Measurements from ENCODE around the gene USP11.

The USP11 gene

DNA sequence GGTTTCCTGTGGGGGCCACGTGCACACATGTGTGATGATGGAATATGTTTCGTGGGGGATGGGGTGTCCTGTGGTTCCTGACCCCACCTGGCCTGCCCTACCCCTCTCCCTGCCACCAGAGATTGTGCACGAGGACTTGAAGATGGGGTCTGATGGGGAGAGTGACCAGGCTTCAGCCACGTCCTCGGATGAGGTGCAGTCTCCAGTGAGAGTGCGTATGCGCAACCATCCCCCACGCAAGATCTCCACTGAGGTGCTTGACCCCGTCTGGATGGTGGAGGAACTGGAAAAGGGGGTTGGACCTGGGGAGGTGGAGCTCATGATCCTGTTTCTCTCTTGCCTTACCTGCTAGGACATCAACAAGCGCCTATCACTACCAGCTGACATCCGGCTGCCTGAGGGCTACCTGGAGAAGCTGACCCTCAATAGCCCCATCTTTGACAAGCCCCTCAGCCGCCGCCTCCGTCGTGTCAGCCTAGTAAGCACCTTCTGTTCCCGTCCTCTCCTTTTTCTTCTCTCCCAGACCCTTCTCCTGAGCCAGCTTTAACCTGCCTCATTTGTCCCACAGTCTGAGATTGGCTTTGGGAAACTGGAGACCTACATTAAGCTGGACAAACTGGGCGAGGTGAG lies 8.4 kb upstream of the USP11 start:
- DNase-seq (ENCODE audit: low read depth) = no peak
- TF ChIP-seq, protein P1, sequence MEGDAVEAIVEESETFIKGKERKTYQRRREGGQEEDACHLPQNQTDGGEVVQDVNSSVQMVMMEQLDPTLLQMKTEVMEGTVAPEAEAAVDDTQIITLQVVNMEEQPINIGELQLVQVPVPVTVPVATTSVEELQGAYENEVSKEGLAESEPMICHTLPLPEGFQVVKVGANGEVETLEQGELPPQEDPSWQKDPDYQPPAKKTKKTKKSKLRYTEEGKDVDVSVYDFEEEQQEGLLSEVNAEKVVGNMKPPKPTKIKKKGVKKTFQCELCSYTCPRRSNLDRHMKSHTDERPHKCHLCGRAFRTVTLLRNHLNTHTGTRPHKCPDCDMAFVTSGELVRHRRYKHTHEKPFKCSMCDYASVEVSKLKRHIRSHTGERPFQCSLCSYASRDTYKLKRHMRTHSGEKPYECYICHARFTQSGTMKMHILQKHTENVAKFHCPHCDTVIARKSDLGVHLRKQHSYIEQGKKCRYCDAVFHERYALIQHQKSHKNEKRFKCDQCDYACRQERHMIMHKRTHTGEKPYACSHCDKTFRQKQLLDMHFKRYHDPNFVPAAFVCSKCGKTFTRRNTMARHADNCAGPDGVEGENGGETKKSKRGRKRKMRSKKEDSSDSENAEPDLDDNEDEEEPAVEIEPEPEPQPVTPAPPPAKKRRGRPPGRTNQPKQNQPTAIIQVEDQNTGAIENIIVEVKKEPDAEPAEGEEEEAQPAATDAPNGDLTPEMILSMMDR (conservative IDR thresholded peaks at IDR 0.05; ENCODE audit: low read depth, low read length) = no peak

GRCh38 chrX:47224896-47225290 lies 7.9 kb upstream of the USP11 start:
- TF ChIP-seq, protein P1 (conservative IDR thresholded peaks at IDR 0.05; ENCODE audit: low read depth, low read length) = no peak
- H3K4me3 ChIP-seq (ENCODE audit: low read depth, low read length) = no peak overlapping the region
- DNase-seq (ENCODE audit: low read depth) = no peak

More for the DNA sequence above, 8.4 kb upstream of the USP11 start:
- no peak overlapping the region for H3K4me3 ChIP-seq (ENCODE audit: low read depth, low read length)

DNA sequence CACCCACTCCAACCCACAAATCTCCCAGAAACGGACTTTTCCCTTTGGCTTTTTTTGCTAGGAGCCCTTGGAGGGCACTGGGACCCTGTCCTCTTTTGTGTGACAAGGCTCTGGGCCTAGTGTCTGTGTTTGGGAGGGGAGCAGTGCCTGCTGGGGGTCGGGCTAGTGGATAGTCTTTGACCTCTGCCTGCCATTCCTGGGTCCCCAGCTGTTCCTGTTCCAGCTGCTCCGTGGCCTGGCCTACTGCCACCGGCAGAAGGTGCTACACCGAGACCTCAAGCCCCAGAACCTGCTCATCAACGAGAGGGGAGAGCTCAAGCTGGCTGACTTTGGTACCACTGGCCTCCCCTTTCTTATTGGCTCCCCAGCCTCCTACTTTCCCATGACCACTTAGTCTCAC lies 6.7 kb upstream of the USP11 start:
- TF ChIP-seq, protein P1 (conservative IDR thresholded peaks at IDR 0.05; ENCODE audit: low read depth, low read length) = no peak
- DNase-seq (ENCODE audit: low read depth) = no peak
- H3K4me3 ChIP-seq (ENCODE audit: low read depth, low read length) = no peak overlapping the region

DNA sequence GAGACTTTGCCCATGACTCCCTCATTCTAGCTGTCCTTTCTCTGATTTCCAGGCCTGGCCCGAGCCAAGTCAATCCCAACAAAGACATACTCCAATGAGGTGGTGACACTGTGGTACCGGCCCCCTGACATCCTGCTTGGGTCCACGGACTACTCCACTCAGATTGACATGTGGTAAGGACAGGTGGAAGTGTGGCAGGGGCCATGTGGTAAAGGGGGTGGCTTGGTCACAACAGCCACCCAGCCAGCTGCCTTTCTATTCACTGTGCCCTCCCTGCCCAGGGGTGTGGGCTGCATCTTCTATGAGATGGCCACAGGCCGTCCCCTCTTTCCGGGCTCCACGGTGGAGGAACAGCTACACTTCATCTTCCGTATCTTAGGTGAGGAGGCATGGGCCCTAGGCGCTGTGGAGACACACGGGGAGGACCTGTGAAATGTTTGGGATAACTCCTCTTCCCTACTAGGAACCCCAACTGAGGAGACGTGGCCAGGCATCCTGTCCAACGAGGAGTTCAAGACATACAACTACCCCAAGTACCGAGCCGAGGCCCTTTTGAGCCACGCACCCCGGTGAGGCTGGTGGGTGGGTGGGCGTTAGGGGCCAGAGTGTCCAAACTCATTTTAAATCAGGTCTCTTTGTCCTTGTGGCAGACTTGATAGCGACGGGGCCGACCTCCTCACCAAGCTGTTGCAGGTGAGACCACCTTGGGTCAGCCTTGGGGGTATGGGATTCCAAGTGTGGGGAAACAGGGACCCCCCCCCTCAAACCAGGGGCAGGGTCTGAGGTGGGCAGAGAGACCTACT lies 6.1 kb upstream of the USP11 start:
- H3K4me3 ChIP-seq (ENCODE audit: low read depth, low read length) = no peak overlapping the region
- TF ChIP-seq, protein P1 (conservative IDR thresholded peaks at IDR 0.05; ENCODE audit: low read depth, low read length) = no peak
- no peak for DNase-seq (ENCODE audit: low read depth)

- TF ChIP-seq, protein P1 (conservative IDR thresholded peaks at IDR 0.05; ENCODE audit: low read depth, low read length) = no peak
- DNase-seq (ENCODE audit: low read depth) = no peak
- no peak overlapping the region for H3K4me3 ChIP-seq (ENCODE audit: low read depth, low read length)
These were observed 5.5 kb upstream of the USP11 start for GRCh38 chrX:47227334-47227583.

DNA sequence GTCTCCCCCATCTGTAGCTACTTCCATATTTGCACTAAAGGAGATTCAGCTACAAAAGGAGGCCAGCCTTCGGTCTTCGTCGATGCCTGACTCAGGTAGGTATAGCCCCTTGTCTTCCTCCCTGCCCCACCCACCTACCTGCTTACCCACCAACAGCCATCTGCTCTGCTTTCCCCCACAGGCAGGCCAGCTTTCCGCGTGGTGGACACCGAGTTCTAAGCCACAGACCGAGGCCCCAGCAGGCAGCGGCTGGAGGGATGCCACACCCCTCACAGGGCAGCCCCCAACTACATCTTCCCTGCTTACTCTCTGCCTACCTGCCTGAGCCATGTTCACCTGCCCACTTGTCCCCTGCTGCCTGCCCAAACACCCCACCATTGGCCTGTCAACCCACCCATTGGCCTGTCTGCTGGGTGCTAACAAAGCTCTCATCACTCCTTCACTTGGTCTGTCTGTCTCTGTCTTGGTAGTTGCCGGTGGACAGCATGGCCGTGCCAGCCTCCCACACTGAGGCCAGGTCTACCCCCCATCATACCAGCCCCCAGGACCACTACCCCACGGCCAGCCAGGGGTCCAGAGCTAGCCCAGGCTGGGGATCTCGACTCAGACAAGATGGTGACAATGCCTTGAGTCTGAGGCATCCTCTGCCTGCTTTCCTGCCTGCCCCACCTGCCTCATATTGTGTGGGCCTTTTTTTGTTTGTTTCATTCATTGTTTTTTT lies 4.1 kb upstream of the USP11 start:
- no peak overlapping the region for H3K4me3 ChIP-seq (ENCODE audit: low read depth, low read length)
- no peak for DNase-seq (ENCODE audit: low read depth)
- TF ChIP-seq, protein P1 (conservative IDR thresholded peaks at IDR 0.05; ENCODE audit: low read depth, low read length) = no peak
